ENCODE results near the gene NME3. TPM values are rescaled to one million over a fixed set of nuclear protein-coding genes. Genes with fewer than 3 reads are reported as not detected.

Gene NME3
- total and polyA plus RNA-seq, 2 of the 13 experiments (the other 11 are each of a cell fraction or from before 2014, with no cell fraction given): 10.4 to 15.9 TPM

- TF ChIP-seq RORA (CRISPR knock-in tag; IDR thresholded peaks at IDR 0.05): no peak
- no peak for TF ChIP-seq ZUFSP (CRISPR knock-in tag; IDR thresholded peaks at IDR 0.05; ENCODE audit: borderline replicate concordance)
- TF ChIP-seq SRSF9 (IDR thresholded peaks at IDR 0.05; ENCODE audit: borderline replicate concordance, insufficient read depth, low read depth, low read length, poor library complexity, severe bottlenecking): no peak
- TF ChIP-seq PAX8 (CRISPR knock-in tag; IDR thresholded peaks at IDR 0.05; ENCODE audit: borderline replicate concordance): no peak
- no peak for TF ChIP-seq ZFX (CRISPR knock-in tag; IDR thresholded peaks at IDR 0.05; ENCODE audit: low read depth)
- TF ChIP-seq HNF1A (IDR thresholded peaks at IDR 0.05; ENCODE audit: low read depth): no peak
- TF ChIP-seq HNF1A (CRISPR knock-in tag; IDR thresholded peaks at IDR 0.05; ENCODE audit: borderline replicate concordance): no peak
- no peak for TF ChIP-seq YEATS2 (CRISPR knock-in tag; IDR thresholded peaks at IDR 0.05; ENCODE audit: borderline replicate concordance)
These were observed 44.1 kb upstream of the NME3 start (continued) for GRCh38 chr16:1815461-1815860.

Data from HepG2 (cell line).